OCI-LY1 (cell line): ENCODE data around the gene GABRG3.

Experiments used
- H2AFZ ChIP-seq: fragments of 200-600 bp; sonication (generic), shearing (Covaris generic); 2 replicates; pipeline ENCODE4 v1.6.0; 2014; ENCODE audit warnings: antibody characterized with exemption, mild to moderate bottlenecking, low read length
- H3F3A ChIP-seq: fragments of 200-600 bp; sonication (generic), shearing (Covaris generic); 2 replicates; pipeline ENCODE4 v1.6.0; 2014; ENCODE audit warnings: mild to moderate bottlenecking, antibody characterized with exemption, low read length, moderate library complexity; ENCODE audit not compliant: insufficient read depth
- H3K27ac ChIP-seq: fragments of 200-600 bp; sonication (generic); 2 replicates; pipeline ENCODE4 v1.5.1; 2014; ENCODE audit warnings: low read length, mixed run types, mild to moderate bottlenecking, low read depth; ENCODE audit not compliant: poor library complexity, severe bottlenecking
- H3K27me3 ChIP-seq: fragments of 200-600 bp; sonication (generic); 2 replicates; pipeline ENCODE4 v1.6.0; 2014; ENCODE audit warnings: antibody characterized with exemption, mild to moderate bottlenecking, low read length, moderate library complexity; ENCODE audit not compliant: insufficient read depth
- H3K36me3 ChIP-seq: fragments of 200-600 bp; sonication (generic); 2 replicates; pipeline ENCODE4 v1.6.1; 2014; ENCODE audit warnings: mild to moderate bottlenecking, antibody characterized with exemption, low read length, moderate library complexity, mixed read lengths; ENCODE audit not compliant: insufficient read depth
- H3K4me1 ChIP-seq: fragments of 200-600 bp; sonication (generic); 2 replicates; pipeline ENCODE4 v1.5.1; 2014; ENCODE audit warnings: mild to moderate bottlenecking, low read length, moderate library complexity; ENCODE audit not compliant: insufficient read depth, severe bottlenecking
- H3K4me2 ChIP-seq: fragments of 200-600 bp; sonication (generic), shearing (Covaris generic); 2 replicates; pipeline ENCODE4 v1.6.1; 2014; ENCODE audit warnings: low read length
- H3K4me3 ChIP-seq: fragments of 200-600 bp; sonication (generic); 2 replicates; pipeline ENCODE4 v1.5.1; 2014; ENCODE audit warnings: low read length, low read depth, mild to moderate bottlenecking, mixed read lengths; ENCODE audit not compliant: poor library complexity, severe bottlenecking
- H3K79me2 ChIP-seq: fragments of 200-600 bp; shearing (Covaris generic); 2 replicates; pipeline ENCODE4 v1.6.1; 2016; ENCODE audit warnings: mixed run types, low read length, mixed read lengths; ENCODE audit not compliant: insufficient read depth
- H3K9ac ChIP-seq: fragments of 200-600 bp; sonication (generic), shearing (Covaris generic); 2 replicates; pipeline ENCODE4 v1.6.1; 2014; ENCODE audit warnings: mild to moderate bottlenecking, low read length, mixed read lengths
- H3K9me2 ChIP-seq: fragments of 200-600 bp; sonication (generic), shearing (Covaris generic); 2 replicates; pipeline ENCODE4 v1.6.1; 2014; ENCODE audit warnings: low read depth, mild to moderate bottlenecking, low read length, mixed read lengths
- H3K9me3 ChIP-seq: fragments of 200-600 bp; shearing (Covaris generic); 2 replicates; pipeline ENCODE4 v1.6.1; 2014; ENCODE audit warnings: low read length, mixed read lengths
- H4K20me1 ChIP-seq: fragments of 200-600 bp; sonication (generic), shearing (Covaris generic); 2 replicates; pipeline ENCODE4 v1.6.0; 2016; ENCODE audit warnings: mild to moderate bottlenecking, low read length; ENCODE audit not compliant: insufficient read depth
- CTCF ChIP-seq: fragments of 200-600 bp; sonication (generic), shearing (Covaris generic); IDR thresholded peaks from 2 replicates; pipeline ENCODE4 v1.5.1; 2017; ENCODE audit warnings: mild to moderate bottlenecking, antibody characterized with exemption, low read length, moderate library complexity, mixed read lengths
- EZH2 ChIP-seq: fragments of 200-600 bp; sonication (generic), shearing (Covaris generic); IDR thresholded peaks from 2 replicates; pipeline ENCODE4 v1.8.0; 2017; ENCODE audit warnings: borderline replicate concordance, mixed run types, mild to moderate bottlenecking, antibody characterized with exemption, low read length, moderate library complexity, mixed read lengths

GABRG3 gene

GRCh38 chr15:27427276-27427675 lies 456.3 kb downstream of the GABRG3 start:
- H3K9ac ChIP-seq: no peak overlapping the region
- no peaks in the 10 kb centered on the region for H3K4me1 ChIP-seq
- no peaks in the 10 kb centered on the region for H3F3A ChIP-seq
- H3K27ac ChIP-seq: no peak overlapping the region
- no peak overlapping the region for H2AFZ ChIP-seq
- H3K27me3 ChIP-seq: no peaks in the 10 kb centered on the region
- H4K20me1 ChIP-seq: no peaks in the 10 kb centered on the region
- no peaks in the 10 kb centered on the region for H3K36me3 ChIP-seq
- H3K9me2 ChIP-seq: no peaks in the 10 kb centered on the region
- H3K4me3 ChIP-seq: no peak overlapping the region
- H3K4me2 ChIP-seq: no peak overlapping the region
- H3K79me2 ChIP-seq: no peaks in the 10 kb centered on the region
- H3K9me3 ChIP-seq: no peaks in the 10 kb centered on the region
- TF ChIP-seq CTCF (no peak), EZH2 (no peak)

GRCh38 chr15:27428151-27428550 lies 457.2 kb downstream of the GABRG3 start:
- Histone ChIP-seq H3K4me2 (no peak overlapping the region), H4K20me1 (no peaks in the 10 kb centered on the region), H3K36me3 (no peaks in the 10 kb centered on the region), H3K9ac (no peak overlapping the region), H2AFZ (no peak overlapping the region), H3K9me2 (no peaks in the 10 kb centered on the region), H3K4me3 (no peak overlapping the region), H3K79me2 (no peaks in the 10 kb centered on the region), H3K27me3 (no peaks in the 10 kb centered on the region), H3K4me1 (no peaks in the 10 kb centered on the region), H3K27ac (no peak overlapping the region), H3K9me3 (no peaks in the 10 kb centered on the region), H3F3A (no peaks in the 10 kb centered on the region)
- TF ChIP-seq CTCF (no peak), EZH2 (no peak)

GRCh38 chr15:27429577-27429976 lies 458.6 kb downstream of the GABRG3 start:
- no peaks in the 10 kb centered on the region for H3K9me3 ChIP-seq
- no peak overlapping the region for H3K27ac ChIP-seq
- TF ChIP-seq CTCF (no peak), EZH2 (no peak)
- no peaks in the 10 kb centered on the region for H3F3A ChIP-seq
- H3K4me3 ChIP-seq: no peak overlapping the region
- no peak overlapping the region for H2AFZ ChIP-seq
- H3K9ac ChIP-seq: no peak overlapping the region
- H3K9me2 ChIP-seq: no peaks in the 10 kb centered on the region
- no peaks in the 10 kb centered on the region for H4K20me1 ChIP-seq
- H3K4me2 ChIP-seq: no peak overlapping the region
- H3K4me1 ChIP-seq: no peaks in the 10 kb centered on the region
- H3K27me3 ChIP-seq: no peaks in the 10 kb centered on the region
- no peaks in the 10 kb centered on the region for H3K36me3 ChIP-seq
- no peaks in the 10 kb centered on the region for H3K79me2 ChIP-seq
